ENCODE results near the gene USP17L30.

Gene USP17L30

DNA sequence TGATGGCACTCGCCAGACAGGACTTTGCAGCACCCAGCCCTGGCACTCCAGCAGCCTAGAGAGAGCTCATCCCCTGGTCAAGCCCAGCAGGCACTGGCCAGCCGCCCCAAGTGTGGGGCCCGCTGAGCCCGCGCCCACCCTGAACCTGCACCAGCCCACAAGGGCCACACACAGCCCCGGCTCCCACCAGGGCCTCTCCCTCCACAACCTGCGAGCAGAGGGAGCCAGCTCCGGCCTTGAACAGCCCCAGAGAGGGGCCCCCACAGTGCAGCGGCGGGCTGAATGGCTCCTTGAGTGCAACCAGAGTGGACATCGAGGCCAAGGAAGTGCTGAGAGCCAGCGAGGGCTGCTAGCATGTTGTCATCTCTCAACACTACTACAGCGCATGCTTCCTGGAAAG lies 46.9 kb downstream of the USP17L30 start:
- in situ Hi-C loops (cut with MboI; ENCODE audit: low sequenced_read_pairs, unreplicated experiment), result no loop called here
- TF ChIP-seq, protein P1, sequence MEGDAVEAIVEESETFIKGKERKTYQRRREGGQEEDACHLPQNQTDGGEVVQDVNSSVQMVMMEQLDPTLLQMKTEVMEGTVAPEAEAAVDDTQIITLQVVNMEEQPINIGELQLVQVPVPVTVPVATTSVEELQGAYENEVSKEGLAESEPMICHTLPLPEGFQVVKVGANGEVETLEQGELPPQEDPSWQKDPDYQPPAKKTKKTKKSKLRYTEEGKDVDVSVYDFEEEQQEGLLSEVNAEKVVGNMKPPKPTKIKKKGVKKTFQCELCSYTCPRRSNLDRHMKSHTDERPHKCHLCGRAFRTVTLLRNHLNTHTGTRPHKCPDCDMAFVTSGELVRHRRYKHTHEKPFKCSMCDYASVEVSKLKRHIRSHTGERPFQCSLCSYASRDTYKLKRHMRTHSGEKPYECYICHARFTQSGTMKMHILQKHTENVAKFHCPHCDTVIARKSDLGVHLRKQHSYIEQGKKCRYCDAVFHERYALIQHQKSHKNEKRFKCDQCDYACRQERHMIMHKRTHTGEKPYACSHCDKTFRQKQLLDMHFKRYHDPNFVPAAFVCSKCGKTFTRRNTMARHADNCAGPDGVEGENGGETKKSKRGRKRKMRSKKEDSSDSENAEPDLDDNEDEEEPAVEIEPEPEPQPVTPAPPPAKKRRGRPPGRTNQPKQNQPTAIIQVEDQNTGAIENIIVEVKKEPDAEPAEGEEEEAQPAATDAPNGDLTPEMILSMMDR (IDR thresholded peaks at IDR 0.05; ENCODE audit: borderline replicate concordance, control extremely low read depth, extremely low read depth, insufficient read depth, missing control alignments), result no peak
- DNase-seq (ENCODE audit: low spot score), result no peak

Measured in GM13976 (cell line).